IMR-90 (cell line): Measurements from ENCODE around the gene FUBP3. TPM values are rescaled to one million over a fixed set of nuclear protein-coding genes. Genes with fewer than 3 reads are reported as not detected.

ENCODE experiments used
- ATAC-seq: fragments of 200-7000 bp; cut with Tn5 transposase; 2 replicates; pipeline ENCODE4 v1.9.1; 2020; ENCODE audit warnings: low read depth, mild to moderate bottlenecking, moderate library complexity
- BruUV-seq: library from RNA; stranded (reverse); fragments of 400-500 nt; replicated peaks from 2 replicates; lab custom pipeline; 2021; lab: Mats Ljungman, UMichigan
- CTCF ChIA-PET: fragments of 300-600 bp; formaldehyde crosslinking; extraction: SDS; loops from one replicate; lab custom pipeline; 2021; ENCODE audit warnings: antibody characterized with exemption; lab: Yijun Ruan, JAX
- POLR2A ChIA-PET: fragments of 300-600 bp; sonication (Branson Sonifier 250); formaldehyde crosslinking; loops from one replicate; lab custom pipeline; 2022; ENCODE audit warnings: antibody characterized with exemption; ENCODE audit not compliant: unreplicated experiment; lab: Charles Lee
- DNase-seq: peaks from one replicate; pipeline ENCODE4 v3.0.0; 2013
- H2AFZ ChIP-seq: replicated peaks from 2 replicates; pipeline ENCODE3; 2013; ENCODE audit warnings: low read length, mild to moderate bottlenecking; ENCODE audit not compliant: poor library complexity
- H2AK5ac ChIP-seq: 2 replicates; pipeline ENCODE4 v1.6.1; 2013; ENCODE audit warnings: low read depth, low read length, inconsistent platforms
- H2AK9ac ChIP-seq: replicated peaks from 2 replicates; pipeline ENCODE3; 2013; ENCODE audit warnings: mild to moderate bottlenecking, low read depth, low read length, moderate library complexity; ENCODE audit not compliant: poor library complexity
- H2BK120ac ChIP-seq: 2 replicates; pipeline ENCODE4 v1.6.1; 2013; ENCODE audit warnings: low read depth, low read length, inconsistent platforms
- H2BK15ac ChIP-seq: 3 replicates; pipeline ENCODE4 v1.6.1; 2013; ENCODE audit warnings: low read depth, low read length, inconsistent platforms
- H2BK20ac ChIP-seq: 2 replicates; pipeline ENCODE4 v1.6.1; 2013; ENCODE audit warnings: low read depth, mild to moderate bottlenecking, inconsistent platforms, low read length, moderate library complexity
- H2BK5ac ChIP-seq: 2 replicates; pipeline ENCODE4 v1.6.1; 2013; ENCODE audit warnings: mild to moderate bottlenecking, low read depth, low read length, inconsistent platforms; ENCODE audit not compliant: poor library complexity, severe bottlenecking
- H3K14ac ChIP-seq: replicated peaks from 2 replicates; pipeline ENCODE4 v1.6.1; 2013; ENCODE audit warnings: low read depth, low read length, inconsistent platforms
- H3K18ac ChIP-seq: 2 replicates; pipeline ENCODE4 v1.6.1; 2013; ENCODE audit warnings: low read depth, low read length, control low read depth
- H3K23ac ChIP-seq: 2 replicates; pipeline ENCODE4 v1.6.1; 2013; ENCODE audit warnings: low read depth, low read length, inconsistent platforms
- H3K27ac ChIP-seq: 2 replicates; pipeline ENCODE4 v1.5.1; 2013; ENCODE audit warnings: mild to moderate bottlenecking, control low read depth, low read length; ENCODE audit not compliant: insufficient read depth
- H3K27me3 ChIP-seq: 2 replicates; pipeline ENCODE4 v1.6.1; 2013; ENCODE audit warnings: low read length; ENCODE audit not compliant: control insufficient read depth, insufficient read depth
- H3K36me3 ChIP-seq: 2 replicates; pipeline ENCODE4 v1.6.1; 2013; ENCODE audit warnings: low read length, mixed read lengths; ENCODE audit not compliant: control insufficient read depth, insufficient read depth
- H3K4ac ChIP-seq: 2 replicates; pipeline ENCODE4 v1.6.1; 2013; ENCODE audit warnings: low read depth, low read length, inconsistent platforms
- H3K4me1 ChIP-seq: 2 replicates; pipeline ENCODE4 v1.6.1; 2013; ENCODE audit warnings: low read length, mixed read lengths; ENCODE audit not compliant: control insufficient read depth, insufficient read depth
- H3K4me2 ChIP-seq: 2 replicates; pipeline ENCODE4 v1.6.1; 2013; ENCODE audit warnings: low read depth, mild to moderate bottlenecking, control low read depth, low read length, moderate library complexity
- H3K4me3 ChIP-seq: 2 replicates; pipeline ENCODE4 v1.5.1; 2013; ENCODE audit warnings: low read depth, mild to moderate bottlenecking, control low read depth, low read length, moderate library complexity; ENCODE audit not compliant: insufficient read depth
- H3K56ac ChIP-seq: 2 replicates; pipeline ENCODE4 v1.6.1; 2013; ENCODE audit warnings: low read length, inconsistent platforms; ENCODE audit not compliant: insufficient read depth; ENCODE audit errors: extremely low read depth
- H3K79me1 ChIP-seq, 2 experiments: 2 replicates each; pipeline ENCODE4 v1.6.1; 2013; ENCODE audit warnings: low read length in 2 of 2, inconsistent platforms in 1 of 2, low read depth in 1 of 2
- H3K9ac ChIP-seq: 2 replicates; pipeline ENCODE4 v1.6.1; 2013; ENCODE audit warnings: low read depth, low read length, control low read depth
- H3K9me1 ChIP-seq: 2 replicates; pipeline ENCODE4 v1.6.1; 2013; ENCODE audit warnings: low read length, inconsistent platforms; ENCODE audit not compliant: insufficient read depth
- H3K9me3 ChIP-seq: 2 replicates; pipeline ENCODE4 v1.6.1; 2013; ENCODE audit warnings: low read length; ENCODE audit not compliant: control insufficient read depth, insufficient read depth
- H4K20me1 ChIP-seq: 2 replicates; pipeline ENCODE4 v1.6.1; 2013; ENCODE audit warnings: low read length, inconsistent platforms; ENCODE audit not compliant: insufficient read depth
- H4K5ac ChIP-seq: 2 replicates; pipeline ENCODE4 v1.6.1; 2013; ENCODE audit warnings: mild to moderate bottlenecking, low read depth, low read length, control low read depth
- H4K8ac ChIP-seq, 2 experiments: 2 replicates each; pipeline ENCODE4 v1.6.1; 2013; ENCODE audit warnings: low read depth in 2 of 2, low read length in 2 of 2, control low read depth in 1 of 2, inconsistent platforms in 1 of 2
- H4K91ac ChIP-seq: 2 replicates; pipeline ENCODE4 v1.6.1; 2013; ENCODE audit warnings: low read depth, low read length, inconsistent platforms; ENCODE audit not compliant: insufficient read depth
- CEBPB ChIP-seq: IDR thresholded peaks from 2 replicates; pipeline ENCODE4 v1.6.1; 2012; ENCODE audit warnings: low read depth, low read length, improper control_type of control experiment
- WGBS, 2 experiments: methylation state at CpG; one replicate each; pipeline versions ENCODE4 v1.1.5 to v1.1.7; 2013; ENCODE audit warnings: missing lambda C conversion rate in 2 of 2; ENCODE audit not compliant: insufficient read length in 1 of 2; ENCODE audit errors: extremely low coverage in 2 of 2; 5-methylcytosine and 5-hydroxymethylcytosine counted together
- dilution Hi-C: fragments of 300-500 bp; cut with HindIII; formaldehyde crosslinking; loops from one replicate; pipeline ENCODE4 v1.14.3; 2018; ENCODE audit warnings: low sequenced_read_pairs; ENCODE audit not compliant: unreplicated experiment
- in situ Hi-C: fragments of 300-500 bp; cut with MboI; formaldehyde crosslinking; loops from 3 replicates; pipeline ENCODE4 v1.14.3; 2019; ENCODE audit warnings: low sequenced_read_pairs, inconsistent platforms, mixed read lengths
- intact Hi-C: fragments of 100-400 bp; cut with micrococcal nuclease; formaldehyde crosslinking; loops from 2 replicates; pipeline ENCODE4 v1.10.0; 2022
- polyA plus RNA-seq, 3 experiments: library from polyadenylated mRNA; depleted of rRNA; stranded (reverse); fragments of >200 nt; gene quantifications; 2 replicates each; pipeline ENCODE4 v1.2.3, GENCODE V29; 2012; ENCODE audit warnings: low replicate concordance in 1 of 3
- total RNA-seq: library from RNA; depleted of rRNA; stranded (reverse); fragments of >200 nt; gene quantifications from 2 replicates; pipeline ENCODE4 v1.2.3, GENCODE V29; 2012

The FUBP3 gene
- total and polyA plus RNA-seq, 2 of the 4 experiments (the other 2 are of a cell fraction): 32.3 to 50.1 TPM

- no peak for TF ChIP-seq CEBPB
Measured at GRCh38 chr9:130663977-130664250, 84.5 kb downstream of the FUBP3 start (continued).

GRCh38 chr9:130664251-130665028 is 85.1 kb downstream of the FUBP3 start, which contains the start of gene PRDM12:
Gene PRDM12 (plus strand): TSS chr9:130664594. CDS start chr9:130664654, 60 bp downstream.
- Histone ChIP-seq H2BK120ac (no peak within 1 kb of the TSS), H4K20me1 (peaks cover 6% of the 10 kb centered on the region; the same call in 1 of the 2 replicates), H3K4me3 (no peak within 1 kb of the TSS), H4K91ac (no peak within 1 kb of the TSS), H3K56ac (no peak within 1 kb of the TSS), H3K18ac (no peak within 1 kb of the TSS), H2AFZ (peak within 1 kb of the TSS; percentile 61), H3K23ac (no peak within 1 kb of the TSS), H3K79me1 (no peaks in the 10 kb centered on the region), H2AK9ac (peak within 1 kb of the TSS; percentile 65), H3K4me2 (no peak within 1 kb of the TSS), H2AK5ac (no peak within 1 kb of the TSS), H3K4me1 (no peaks in the 10 kb centered on the region; the same call in 1 of the 2 replicates), H2BK5ac (no peak within 1 kb of the TSS), H3K36me3 (no peaks in the 10 kb centered on the region), H2BK15ac (no peak within 1 kb of the TSS), H3K9me1 (no peaks in the 10 kb centered on the region), H4K8ac (no peak within 1 kb of the TSS), H2BK20ac (no peak within 1 kb of the TSS), H3K27ac (no peak within 1 kb of the TSS), H3K9me3 (no peaks in the 10 kb centered on the region), H3K9ac (no peak within 1 kb of the TSS), H3K4ac (no peak within 1 kb of the TSS), H3K14ac (no peak within 1 kb of the TSS), H3K27me3 (peaks cover 91% of the 10 kb centered on the region), H4K5ac (no peak within 1 kb of the TSS)
- TF ChIP-seq CEBPB: no peak
- ATAC-seq (no peak), DNase-seq (no peak)
- intact Hi-C loops (no loop called here), in situ Hi-C loops (loop anchor here (25.0 kb wide), 1 partner anchor 552 kb away; no protein-coding TSS in a partner anchor), dilution Hi-C loops (no loop called here)
- no TSS peak for BruUV-seq
- ChIA-PET CTCF (no interaction called here), POLR2A (no interaction called here)
- 2% methylated on average over 28 of the region's 76 CpGs; no CpG with 5 or more reads in 1 of the 2 experiments for WGBS, 2 experiments
